ENCODE results near the gene MKLN1. TPM values are rescaled to one million over a fixed set of nuclear protein-coding genes. Genes with fewer than 3 reads are reported as not detected.

MKLN1 gene
- polyA plus RNA-seq, 1 donor from 2014 or later = 15.9 TPM

DNA sequence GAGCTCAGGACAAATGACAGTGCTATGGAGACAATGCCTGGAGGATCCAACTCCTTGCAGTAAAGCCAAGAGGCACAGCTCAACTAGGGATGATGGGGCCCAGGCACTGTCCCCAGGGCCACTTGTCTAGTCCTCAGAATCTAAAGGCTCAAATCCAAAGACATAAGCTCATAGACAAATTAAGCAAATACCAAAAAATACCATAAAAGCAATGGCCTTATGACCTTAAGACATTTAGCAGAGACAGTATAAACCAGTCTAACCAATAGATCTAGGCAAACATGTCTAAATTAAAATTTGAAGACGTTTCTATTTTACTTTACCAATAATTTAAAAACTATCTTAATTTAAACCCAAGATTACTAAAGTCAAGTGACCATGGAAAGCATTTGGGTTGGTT, 14.8 kb upstream of the MKLN1 start:
- Histone ChIP-seq H3K9me3 (ENCODE audit: low read length) (peaks cover 3% of the 10 kb centered on the region), H2AFZ (ENCODE audit: low read depth, low read length) (no peak overlapping the region), H3K9me2 (ENCODE audit: insufficient read depth, low read length) (no peaks in the 10 kb centered on the region), H3F3A (ENCODE audit: insufficient read depth, low read length, poor library complexity, severe bottlenecking) (no peaks in the 10 kb centered on the region), H4K20me1 (ENCODE audit: insufficient read depth) (no peaks in the 10 kb centered on the region), H3K27me3 (ENCODE audit: insufficient read depth, low read depth, low read length) (no peaks in the 10 kb centered on the region), H3K36me3 (ENCODE audit: insufficient read depth, low read length) (no peaks in the 10 kb centered on the region), H3K27ac (ENCODE audit: low read length) (no peak overlapping the region), H3K4me3 (ENCODE audit: low read length) (no peak overlapping the region), H3K9ac (ENCODE audit: low read length) (no peak overlapping the region), H3K4me2 (ENCODE audit: low read length) (no peak overlapping the region), H3K79me2 (replicated peaks; ENCODE audit: insufficient read depth, low read length) (no peaks in the 10 kb centered on the region)
- TF ChIP-seq POLR2AphosphoS5 (IDR thresholded peaks at IDR 0.05) = no peak
- no peak for TF ChIP-seq EZH2 (IDR thresholded peaks at IDR 0.05; ENCODE audit: borderline replicate concordance, insufficient read depth, low read length, poor library complexity, severe bottlenecking)
- TF ChIP-seq EP300 (conservative IDR thresholded peaks at IDR 0.05; ENCODE audit: poor library complexity, severe bottlenecking) = no peak
- no peak for TF ChIP-seq RAD21 (conservative IDR thresholded peaks at IDR 0.05)
- TF ChIP-seq TAF1 (IDR thresholded peaks at IDR 0.05; ENCODE audit: low read depth) = no peak
- no peak for TF ChIP-seq MXI1 (conservative IDR thresholded peaks at IDR 0.05; ENCODE audit: poor library complexity, severe bottlenecking)
- no peak for TF ChIP-seq SMC3 (conservative IDR thresholded peaks at IDR 0.05; ENCODE audit: poor library complexity)
- TF ChIP-seq, protein P1, sequence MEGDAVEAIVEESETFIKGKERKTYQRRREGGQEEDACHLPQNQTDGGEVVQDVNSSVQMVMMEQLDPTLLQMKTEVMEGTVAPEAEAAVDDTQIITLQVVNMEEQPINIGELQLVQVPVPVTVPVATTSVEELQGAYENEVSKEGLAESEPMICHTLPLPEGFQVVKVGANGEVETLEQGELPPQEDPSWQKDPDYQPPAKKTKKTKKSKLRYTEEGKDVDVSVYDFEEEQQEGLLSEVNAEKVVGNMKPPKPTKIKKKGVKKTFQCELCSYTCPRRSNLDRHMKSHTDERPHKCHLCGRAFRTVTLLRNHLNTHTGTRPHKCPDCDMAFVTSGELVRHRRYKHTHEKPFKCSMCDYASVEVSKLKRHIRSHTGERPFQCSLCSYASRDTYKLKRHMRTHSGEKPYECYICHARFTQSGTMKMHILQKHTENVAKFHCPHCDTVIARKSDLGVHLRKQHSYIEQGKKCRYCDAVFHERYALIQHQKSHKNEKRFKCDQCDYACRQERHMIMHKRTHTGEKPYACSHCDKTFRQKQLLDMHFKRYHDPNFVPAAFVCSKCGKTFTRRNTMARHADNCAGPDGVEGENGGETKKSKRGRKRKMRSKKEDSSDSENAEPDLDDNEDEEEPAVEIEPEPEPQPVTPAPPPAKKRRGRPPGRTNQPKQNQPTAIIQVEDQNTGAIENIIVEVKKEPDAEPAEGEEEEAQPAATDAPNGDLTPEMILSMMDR (IDR thresholded peaks at IDR 0.05; ENCODE audit: poor library complexity, severe bottlenecking) = no peak
- TF ChIP-seq, protein P2, sequence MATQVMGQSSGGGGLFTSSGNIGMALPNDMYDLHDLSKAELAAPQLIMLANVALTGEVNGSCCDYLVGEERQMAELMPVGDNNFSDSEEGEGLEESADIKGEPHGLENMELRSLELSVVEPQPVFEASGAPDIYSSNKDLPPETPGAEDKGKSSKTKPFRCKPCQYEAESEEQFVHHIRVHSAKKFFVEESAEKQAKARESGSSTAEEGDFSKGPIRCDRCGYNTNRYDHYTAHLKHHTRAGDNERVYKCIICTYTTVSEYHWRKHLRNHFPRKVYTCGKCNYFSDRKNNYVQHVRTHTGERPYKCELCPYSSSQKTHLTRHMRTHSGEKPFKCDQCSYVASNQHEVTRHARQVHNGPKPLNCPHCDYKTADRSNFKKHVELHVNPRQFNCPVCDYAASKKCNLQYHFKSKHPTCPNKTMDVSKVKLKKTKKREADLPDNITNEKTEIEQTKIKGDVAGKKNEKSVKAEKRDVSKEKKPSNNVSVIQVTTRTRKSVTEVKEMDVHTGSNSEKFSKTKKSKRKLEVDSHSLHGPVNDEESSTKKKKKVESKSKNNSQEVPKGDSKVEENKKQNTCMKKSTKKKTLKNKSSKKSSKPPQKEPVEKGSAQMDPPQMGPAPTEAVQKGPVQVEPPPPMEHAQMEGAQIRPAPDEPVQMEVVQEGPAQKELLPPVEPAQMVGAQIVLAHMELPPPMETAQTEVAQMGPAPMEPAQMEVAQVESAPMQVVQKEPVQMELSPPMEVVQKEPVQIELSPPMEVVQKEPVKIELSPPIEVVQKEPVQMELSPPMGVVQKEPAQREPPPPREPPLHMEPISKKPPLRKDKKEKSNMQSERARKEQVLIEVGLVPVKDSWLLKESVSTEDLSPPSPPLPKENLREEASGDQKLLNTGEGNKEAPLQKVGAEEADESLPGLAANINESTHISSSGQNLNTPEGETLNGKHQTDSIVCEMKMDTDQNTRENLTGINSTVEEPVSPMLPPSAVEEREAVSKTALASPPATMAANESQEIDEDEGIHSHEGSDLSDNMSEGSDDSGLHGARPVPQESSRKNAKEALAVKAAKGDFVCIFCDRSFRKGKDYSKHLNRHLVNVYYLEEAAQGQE (IDR thresholded peaks at IDR 0.05; ENCODE audit: borderline replicate concordance) = no peak

GRCh38 chr7:131320603-131321002, 7.1 kb upstream of the MKLN1 start:
- Histone ChIP-seq H3K27ac (ENCODE audit: low read length) (no peak overlapping the region), H4K20me1 (ENCODE audit: insufficient read depth) (no peaks in the 10 kb centered on the region), H3F3A (ENCODE audit: insufficient read depth, low read length, poor library complexity, severe bottlenecking) (no peaks in the 10 kb centered on the region), H3K4me3 (ENCODE audit: low read length) (no peak overlapping the region), H3K9me3 (ENCODE audit: low read length) (no peaks in the 10 kb centered on the region), H3K9me2 (ENCODE audit: insufficient read depth, low read length) (no peaks in the 10 kb centered on the region), H3K79me2 (replicated peaks; ENCODE audit: insufficient read depth, low read length) (no peaks in the 10 kb centered on the region), H3K27me3 (ENCODE audit: insufficient read depth, low read depth, low read length) (no peaks in the 10 kb centered on the region), H3K9ac (ENCODE audit: low read length) (no peak overlapping the region), H2AFZ (ENCODE audit: low read depth, low read length) (no peak overlapping the region), H3K36me3 (ENCODE audit: insufficient read depth, low read length) (no peaks in the 10 kb centered on the region), H3K4me2 (ENCODE audit: low read length) (no peak overlapping the region)
- TF ChIP-seq EP300 (conservative IDR thresholded peaks at IDR 0.05; ENCODE audit: poor library complexity, severe bottlenecking) (no peak), RAD21 (conservative IDR thresholded peaks at IDR 0.05) (no peak)
- TF ChIP-seq, protein P2 (IDR thresholded peaks at IDR 0.05; ENCODE audit: borderline replicate concordance) = no peak
